HUES6 (cell line): ENCODE data around the gene GLDC.

Experiments used
- H3K27ac ChIP-seq: 2 replicates; pipeline ENCODE4 v1.7.0; 2013; ENCODE audit warnings: low read depth, mild to moderate bottlenecking, low read length, inconsistent platforms
- H3K27me3 ChIP-seq: 2 replicates; pipeline ENCODE4 v1.6.1; 2013; ENCODE audit warnings: low read length; ENCODE audit not compliant: control insufficient read depth, insufficient read depth
- H3K36me3 ChIP-seq: 2 replicates; pipeline ENCODE4 v1.6.1; 2013; ENCODE audit warnings: low read length; ENCODE audit not compliant: control insufficient read depth, insufficient read depth
- H3K4me1 ChIP-seq: 2 replicates; pipeline ENCODE4 v1.6.1; 2013; ENCODE audit warnings: low read length; ENCODE audit not compliant: control insufficient read depth, insufficient read depth
- H3K4me3 ChIP-seq: 2 replicates; pipeline ENCODE4 v1.5.1; 2013; ENCODE audit warnings: low read depth, low read length
- H3K9ac ChIP-seq: one replicate; pipeline ENCODE4 v1.6.1; 2013; ENCODE audit warnings: mild to moderate bottlenecking, low read length
- H3K9me3 ChIP-seq: 2 replicates; pipeline ENCODE4 v1.6.1; 2013; ENCODE audit warnings: low read depth, low read length; ENCODE audit not compliant: control insufficient read depth, insufficient read depth

Gene GLDC

GRCh38 chr9:6566409-6567139 is 79.0 kb downstream of the GLDC start:
- Histone ChIP-seq H3K9ac (no peak overlapping the region), H3K4me3 (no peak overlapping the region)

GRCh38 chr9:6565312-6565711 is 80.2 kb downstream of the GLDC start:
- Histone ChIP-seq H3K4me1 (no peaks in the 10 kb centered on the region), H3K9ac (no peak overlapping the region), H3K4me3 (no peak overlapping the region), H3K9me3 (no peaks in the 10 kb centered on the region), H3K36me3 (peaks cover 50% of the 10 kb centered on the region), H3K27me3 (no peaks in the 10 kb centered on the region), H3K27ac (no peak overlapping the region)

More at GRCh38 chr9:6566409-6567139, 79.0 kb downstream of the GLDC start:
- Histone ChIP-seq H3K9me3 (no peaks in the 10 kb centered on the region), H3K27ac (no peak overlapping the region), H3K27me3 (no peaks in the 10 kb centered on the region), H3K4me1 (no peaks in the 10 kb centered on the region), H3K36me3 (peaks cover 51% of the 10 kb centered on the region)

- Histone ChIP-seq H3K4me3 (no peak overlapping the region), H3K27me3 (no peaks in the 10 kb centered on the region), H3K27ac (no peak overlapping the region), H3K36me3 (peaks cover 54% of the 10 kb centered on the region), H3K4me1 (no peaks in the 10 kb centered on the region), H3K9me3 (no peaks in the 10 kb centered on the region), H3K9ac (no peak overlapping the region)
Measured at GRCh38 chr9:6564868-6565267, 80.7 kb downstream of the GLDC start.

- no peaks in the 10 kb centered on the region for H3K27me3 ChIP-seq
- H3K9ac ChIP-seq = no peak overlapping the region
- H3K4me3 ChIP-seq = no peak overlapping the region
- no peaks in the 10 kb centered on the region for H3K9me3 ChIP-seq
- H3K4me1 ChIP-seq = no peaks in the 10 kb centered on the region
- peaks cover 56% of the 10 kb centered on the region for H3K36me3 ChIP-seq
- H3K27ac ChIP-seq = no peak overlapping the region
Measured at GRCh38 chr9:6564360-6564759, 81.2 kb downstream of the GLDC start.

GRCh38 chr9:6562871-6563430 is 82.6 kb downstream of the GLDC start:
- Histone ChIP-seq H3K36me3 (peaks cover 66% of the 10 kb centered on the region), H3K9me3 (no peaks in the 10 kb centered on the region), H3K9ac (no peak overlapping the region), H3K27ac (no peak overlapping the region), H3K4me3 (no peak overlapping the region), H3K27me3 (no peaks in the 10 kb centered on the region), H3K4me1 (no peaks in the 10 kb centered on the region)

GRCh38 chr9:6562201-6562600 is 83.3 kb downstream of the GLDC start:
- Histone ChIP-seq H3K9me3 (no peaks in the 10 kb centered on the region), H3K4me3 (no peak overlapping the region), H3K36me3 (peaks cover 68% of the 10 kb centered on the region), H3K27me3 (no peaks in the 10 kb centered on the region), H3K9ac (no peak overlapping the region), H3K27ac (no peak overlapping the region), H3K4me1 (no peaks in the 10 kb centered on the region)

- H3K27me3 ChIP-seq = no peaks in the 10 kb centered on the region
- H3K27ac ChIP-seq = no peak overlapping the region
- H3K4me1 ChIP-seq = no peaks in the 10 kb centered on the region
- no peak overlapping the region for H3K9ac ChIP-seq
- H3K4me3 ChIP-seq = no peak overlapping the region
- no peaks in the 10 kb centered on the region for H3K9me3 ChIP-seq
- H3K36me3 ChIP-seq = peaks cover 71% of the 10 kb centered on the region
Measured at GRCh38 chr9:6557883-6558616, 87.5 kb downstream of the GLDC start.

- no peaks in the 10 kb centered on the region for H3K4me1 ChIP-seq
- H3K27ac ChIP-seq = no peak overlapping the region
- no peak overlapping the region for H3K4me3 ChIP-seq
- peaks cover 88% of the 10 kb centered on the region for H3K36me3 ChIP-seq
- no peaks in the 10 kb centered on the region for H3K9me3 ChIP-seq
- H3K27me3 ChIP-seq = no peaks in the 10 kb centered on the region
- H3K9ac ChIP-seq = no peak overlapping the region
Measured at GRCh38 chr9:6553866-6554265, 91.7 kb downstream of the GLDC start.

- no peaks in the 10 kb centered on the region for H3K4me1 ChIP-seq
- H3K27ac ChIP-seq = no peak overlapping the region
- H3K9ac ChIP-seq = no peak overlapping the region
- peaks cover 86% of the 10 kb centered on the region for H3K36me3 ChIP-seq
- no peaks in the 10 kb centered on the region for H3K9me3 ChIP-seq
- H3K27me3 ChIP-seq = no peaks in the 10 kb centered on the region
- H3K4me3 ChIP-seq = no peak overlapping the region
Measured at GRCh38 chr9:6552498-6553121, 92.9 kb downstream of the GLDC start.

GRCh38 chr9:6552033-6552432 is 93.5 kb downstream of the GLDC start:
- Histone ChIP-seq H3K4me3 (no peak overlapping the region), H3K27me3 (no peaks in the 10 kb centered on the region), H3K27ac (no peak overlapping the region), H3K36me3 (peaks cover 89% of the 10 kb centered on the region), H3K4me1 (no peaks in the 10 kb centered on the region), H3K9ac (no peak overlapping the region), H3K9me3 (no peaks in the 10 kb centered on the region)

- peaks cover 82% of the 10 kb centered on the region for H3K36me3 ChIP-seq
Measured at GRCh38 chr9:6551136-6551535, 94.4 kb downstream of the GLDC start.

More at GRCh38 chr9:6551136-6551535, 94.4 kb downstream of the GLDC start:
- Histone ChIP-seq H3K4me3 (no peak overlapping the region), H3K9me3 (no peaks in the 10 kb centered on the region), H3K9ac (no peak overlapping the region), H3K4me1 (no peaks in the 10 kb centered on the region), H3K27me3 (no peaks in the 10 kb centered on the region), H3K27ac (no peak overlapping the region)
